Ovary (tissue), 9 donors: ENCODE data around the gene TRAFD1. TPM values are rescaled to one million over a fixed set of nuclear protein-coding genes. Genes with fewer than 3 reads are reported as not detected.

Experiments used
- DNase-seq, 5 donors: peaks; one replicate each; pipeline ENCODE4 v3.0.0-alpha.2; 2019 to 2020
- H3K27ac ChIP-seq, 2 donors: fragments of 200-600 bp; one replicate each; pipeline versions ENCODE4 v1.5.1 to v1.8.0; 2019 to 2022
- H3K27me3 ChIP-seq: fragments of 200-600 bp; one replicate; pipeline ENCODE4 v1.8.0; 2022
- H3K36me3 ChIP-seq: fragments of 200-600 bp; sonication (generic); one replicate; pipeline ENCODE4 v1.5.1; 2019
- H3K4me1 ChIP-seq: one replicate; pipeline ENCODE4 v1.8.1; 2013; ENCODE audit warnings: mild to moderate bottlenecking, moderate library complexity; ENCODE audit not compliant: insufficient read depth
- H3K4me3 ChIP-seq: fragments of 200-600 bp; sonication (generic); one replicate; pipeline ENCODE4 v1.5.1; 2017
- H3K9me3 ChIP-seq, 2 donors: fragments of 200-600 bp in 1 of 2; sonication (generic) in 1 of 2; one replicate each; pipeline versions ENCODE4 v1.5.1 to v1.8.1; 2013 to 2019; ENCODE audit warnings: mild to moderate bottlenecking in 1 of 2, moderate library complexity in 1 of 2
- EP300 ChIP-seq: sonication (generic); formaldehyde crosslinking; IDR thresholded peaks from one replicate; pipeline ENCODE4 v1.6.1; 2017; ENCODE audit warnings: antibody characterized with exemption
- POLR2A ChIP-seq: fragments of 450-650 bp; IDR thresholded peaks from one replicate; pipeline ENCODE4 v1.6.1; 2017; ENCODE audit warnings: antibody characterized with exemption, mild to moderate bottlenecking, moderate library complexity
- WGBS, 3 donors: extraction: QIAGEN DNeasy Blood & Tissue Kit in 1 of 3; methylation state at CpG; one replicate each; pipeline versions ENCODE4 v1.1.5 to v1.1.7; 2013 to 2017; 5-methylcytosine and 5-hydroxymethylcytosine counted together
- intact Hi-C, 4 donors: fragments of 100-400 bp; cut with DNase I; formaldehyde crosslinking; loops; one replicate each; pipeline versions ENCODE4 v1.11.0 to v1.15.1; 2022 to 2023
- polyA plus RNA-seq, 2 donors: library from polyadenylated mRNA; stranded (reverse); fragments of 200-250 nt in 1 of 2; fragments of 350-450 nt in 1 of 2; fragmentation: Illumina TruSeq in 1 of 2; extraction: RNeasy Lipid Tissue Mini Kit (QIAGEN cat#74804) in 1 of 2; gene quantifications; one replicate each; pipeline ENCODE4 v1.2.3, GENCODE V29; 2013 to 2014
- total RNA-seq, 7 donors: library from RNA; depleted of rRNA in 2 of 7; stranded (reverse); fragments of >200 nt in 2 of 7; fragmentation: NEBNext Ultra II Directional in 3 of 7; extraction: Animal tissue kit (Norgen Biotek cat#: 25700) in 3 of 7; gene quantifications; one replicate each; pipeline versions ENCODE4 v1.1.0 to v1.2.4, GENCODE V29; 2016 to 2023
- TF ChIP-seq, protein P1 (sequence below), 3 donors: fragments of 450-650 bp in 2 of 3; fragments of 200-600 bp in 1 of 3; IDR thresholded peaks; one replicate each; pipeline versions ENCODE4 v1.5.1 to v1.8.0; 2016 to 2022; ENCODE audit warnings: antibody characterized with exemption in 3 of 3, mild to moderate bottlenecking in 1 of 3
- donor health status: DM: no; HTN: no; CAD: no; lungs with moderate emphysema.
- donor health status: DM: no; HTN: no; CAD: no.
- donor health status: Bipolar disorder and iron deficiency.
- donor health status: DM: yes; HTN: yes; CAD: no.
- donor health status: DM: no; HTN: no; CAD: no.
- donor health status: DM: yes; HTN: yes; CAD: no.

The TRAFD1 gene
- total and polyA plus RNA-seq, 9 donors: 13.9 to 49.6 (median 25.5) TPM

DNA sequence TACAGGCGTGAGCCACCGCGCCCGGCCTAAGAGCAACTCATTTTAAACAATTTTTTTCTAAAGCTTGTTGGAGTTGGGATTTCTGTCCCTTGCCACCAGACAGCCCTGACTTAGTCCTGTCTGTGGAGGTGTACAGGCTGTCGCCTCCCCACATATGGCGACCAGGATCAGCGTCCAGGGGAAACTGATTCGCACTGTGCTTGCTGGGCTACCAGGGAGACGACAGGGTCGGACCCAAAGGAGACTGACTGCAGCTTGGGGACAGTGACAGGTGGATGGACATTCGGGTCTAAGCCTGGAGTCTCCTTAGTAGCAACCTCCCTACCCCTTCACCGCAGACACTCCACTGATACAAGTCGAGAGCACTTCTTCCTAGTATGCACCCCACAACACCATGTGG, 40.3 kb downstream of the TRAFD1 start:
- WGBS, 3 donors: 96 to 99% (median 98%) methylated on average over 13 of the region's 13 CpGs
- Histone ChIP-seq H3K4me3 (no peak overlapping the region), H3K4me1 (no peaks in the 10 kb centered on the region), H3K36me3 (no peaks in the 10 kb centered on the region), H3K9me3 (no peaks in the 10 kb centered on the region), H3K27me3 (no peaks in the 10 kb centered on the region), H3K27ac (no peak overlapping the region)
- DNase-seq: no peak
- intact Hi-C loops: loop anchor here in 1 of 4 donors (10.0 kb wide), 1 partner anchor 221 kb away; no protein-coding TSS in a partner anchor
- TF ChIP-seq, protein P1, sequence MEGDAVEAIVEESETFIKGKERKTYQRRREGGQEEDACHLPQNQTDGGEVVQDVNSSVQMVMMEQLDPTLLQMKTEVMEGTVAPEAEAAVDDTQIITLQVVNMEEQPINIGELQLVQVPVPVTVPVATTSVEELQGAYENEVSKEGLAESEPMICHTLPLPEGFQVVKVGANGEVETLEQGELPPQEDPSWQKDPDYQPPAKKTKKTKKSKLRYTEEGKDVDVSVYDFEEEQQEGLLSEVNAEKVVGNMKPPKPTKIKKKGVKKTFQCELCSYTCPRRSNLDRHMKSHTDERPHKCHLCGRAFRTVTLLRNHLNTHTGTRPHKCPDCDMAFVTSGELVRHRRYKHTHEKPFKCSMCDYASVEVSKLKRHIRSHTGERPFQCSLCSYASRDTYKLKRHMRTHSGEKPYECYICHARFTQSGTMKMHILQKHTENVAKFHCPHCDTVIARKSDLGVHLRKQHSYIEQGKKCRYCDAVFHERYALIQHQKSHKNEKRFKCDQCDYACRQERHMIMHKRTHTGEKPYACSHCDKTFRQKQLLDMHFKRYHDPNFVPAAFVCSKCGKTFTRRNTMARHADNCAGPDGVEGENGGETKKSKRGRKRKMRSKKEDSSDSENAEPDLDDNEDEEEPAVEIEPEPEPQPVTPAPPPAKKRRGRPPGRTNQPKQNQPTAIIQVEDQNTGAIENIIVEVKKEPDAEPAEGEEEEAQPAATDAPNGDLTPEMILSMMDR (IDR thresholded peaks at IDR 0.05): no peak
- TF ChIP-seq EP300 (no peak), POLR2A (no peak)

DNA sequence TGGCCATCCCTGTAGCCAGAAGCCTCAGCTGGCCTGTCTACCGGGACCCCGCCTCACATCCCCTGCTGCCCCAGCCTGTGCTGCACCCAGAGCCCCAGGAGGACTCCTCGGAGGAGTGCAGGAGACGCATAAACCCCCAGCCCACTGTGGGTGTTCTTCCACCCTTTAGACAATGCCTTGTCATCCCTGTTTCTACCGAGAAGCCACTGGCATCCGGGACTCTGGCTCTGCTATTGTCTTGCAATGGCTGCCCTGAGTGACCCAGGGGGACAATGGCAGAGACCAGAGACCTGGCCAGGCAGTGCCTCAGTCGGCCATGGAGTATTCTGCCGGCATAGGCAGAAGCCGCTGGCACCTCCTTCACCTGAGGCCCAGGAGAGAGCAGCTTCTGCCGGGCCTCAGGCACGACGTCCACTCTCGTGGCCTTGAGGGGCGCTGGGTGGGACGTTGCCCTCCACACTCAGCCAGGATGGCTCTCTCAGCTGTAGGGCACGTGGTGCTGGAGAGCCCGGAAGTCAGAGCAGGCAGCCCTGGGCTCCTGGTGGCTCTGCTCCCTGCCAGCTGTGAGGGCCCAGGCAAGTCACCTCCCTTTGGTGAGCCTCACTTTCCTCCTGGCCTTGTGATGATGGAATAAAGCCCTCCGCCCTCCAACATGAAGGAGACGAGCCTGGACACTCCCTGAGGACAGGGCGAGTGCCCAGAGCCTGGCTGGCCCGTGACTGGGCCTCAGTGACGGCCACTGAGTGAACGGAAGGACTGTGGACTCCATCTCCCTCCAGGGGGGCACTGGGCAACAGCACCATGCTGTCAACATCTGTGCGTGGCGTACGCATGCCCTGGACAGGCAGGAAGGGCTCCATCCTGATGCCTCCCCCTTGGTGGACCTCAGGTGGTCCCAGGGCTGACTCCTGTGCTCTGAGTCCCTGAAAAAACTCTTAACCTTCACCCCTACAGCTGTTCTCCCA, 41.0 kb downstream of the TRAFD1 start:
- Histone ChIP-seq H3K27ac (no peak overlapping the region), H3K27me3 (no peaks in the 10 kb centered on the region), H3K36me3 (no peaks in the 10 kb centered on the region), H3K9me3 (no peaks in the 10 kb centered on the region), H3K4me1 (no peaks in the 10 kb centered on the region), H3K4me3 (no peak overlapping the region)
- whole genome bisulfite sequencing, 3 donors: 89 to 92% (median 90%) methylated on average over 22 to 26 of the region's 26 CpGs
- DNase-seq: no peak
- intact Hi-C loops: loop anchor here in 1 of 4 donors (10.0 kb wide), 1 partner anchor 222 kb away; no protein-coding TSS in a partner anchor
- TF ChIP-seq, protein P1 (IDR thresholded peaks at IDR 0.05): no peak
- TF ChIP-seq EP300 (no peak), POLR2A (no peak)

DNA sequence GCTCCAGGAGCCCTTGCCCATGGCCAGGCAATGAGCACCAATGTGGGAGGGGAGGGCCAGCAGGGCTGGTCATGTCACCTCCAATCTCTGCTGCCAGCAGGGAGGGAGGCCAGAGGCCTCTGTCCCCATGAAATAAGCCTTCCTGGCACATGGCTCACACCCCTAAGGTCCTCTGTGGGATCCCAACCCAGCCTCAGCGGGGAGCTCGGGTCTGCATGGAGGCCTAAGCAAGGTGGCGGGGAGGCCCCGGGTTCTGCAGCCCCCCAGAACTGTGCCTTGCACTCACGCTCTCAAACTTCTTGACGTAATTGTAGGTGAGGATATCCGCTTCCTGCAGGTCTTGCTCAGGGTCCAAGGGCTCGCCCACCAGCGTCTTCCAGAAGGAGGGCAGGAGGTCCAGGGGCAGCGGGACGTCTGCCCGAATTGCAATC, 41.7 kb downstream of the TRAFD1 start:
- no peak for TF ChIP-seq EP300
- TF ChIP-seq, protein P1 (IDR thresholded peaks at IDR 0.05): no peak
- no peak for TF ChIP-seq POLR2A
- H3K36me3 ChIP-seq: no peaks in the 10 kb centered on the region
- no peak overlapping the region for H3K27ac ChIP-seq
- no peaks in the 10 kb centered on the region for H3K27me3 ChIP-seq
- H3K4me3 ChIP-seq: no peak overlapping the region
- H3K4me1 ChIP-seq: no peaks in the 10 kb centered on the region
- DNase-seq: no peak
- intact Hi-C loops: loop anchor here in 1 of 4 donors (10.0 kb wide), 1 partner anchor 222 kb away; no protein-coding TSS in a partner anchor
- WGBS, 3 donors: 92 to 94% (median 94%) methylated on average over 12 of the region's 12 CpGs
- H3K9me3 ChIP-seq: no peaks in the 10 kb centered on the region

DNA sequence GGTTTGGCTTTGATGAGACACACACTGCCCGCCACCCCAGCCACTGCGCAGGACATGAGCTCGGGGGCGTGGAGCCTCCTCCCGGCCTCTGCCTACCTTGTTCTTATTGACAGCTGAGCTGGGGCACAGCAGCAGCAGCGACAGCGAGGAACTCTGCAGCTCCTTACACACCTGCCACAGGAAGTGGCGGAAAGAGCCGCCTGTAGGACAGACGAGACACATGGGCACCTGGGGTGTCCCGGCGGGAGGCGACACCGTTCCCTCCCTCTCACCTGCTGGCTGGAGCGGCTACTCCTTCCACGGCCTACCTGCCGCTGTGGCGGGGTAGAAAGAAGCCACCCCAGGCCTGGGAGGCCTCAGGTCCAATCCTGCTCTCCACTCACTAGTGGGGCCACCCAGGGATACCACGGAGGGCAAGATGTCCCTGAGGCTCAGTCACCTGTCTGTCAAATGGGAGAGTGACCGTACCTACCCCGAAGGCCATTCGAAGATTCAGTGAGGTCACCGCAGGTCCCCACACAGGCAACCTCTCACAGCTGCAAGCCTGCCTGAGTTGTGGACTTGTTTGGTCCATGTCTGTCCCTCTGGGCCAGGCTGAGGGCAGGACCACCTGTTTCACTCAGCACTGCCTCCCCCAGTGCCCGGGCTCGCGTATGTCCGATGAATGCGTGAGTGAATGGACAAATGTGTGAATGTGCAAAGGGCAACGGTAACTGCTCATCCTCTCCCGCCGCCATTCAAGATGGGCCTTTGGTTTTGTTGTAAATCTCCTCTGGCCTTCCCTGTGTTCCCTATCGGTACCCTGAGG, 42.6 kb downstream of the TRAFD1 start:
- WGBS, 3 donors: 87 to 89% (median 88%) methylated on average over 29 to 32 of the region's 32 CpGs
- Histone ChIP-seq H3K36me3 (no peaks in the 10 kb centered on the region), H3K27me3 (no peaks in the 10 kb centered on the region), H3K4me1 (no peaks in the 10 kb centered on the region), H3K4me3 (no peak overlapping the region), H3K27ac (no peak overlapping the region), H3K9me3 (no peaks in the 10 kb centered on the region)
- intact Hi-C loops: loop anchor here in 1 of 4 donors (10.0 kb wide), 1 partner anchor 223 kb away; no protein-coding TSS in a partner anchor
- no peak for DNase-seq
- TF ChIP-seq POLR2A (no peak), EP300 (no peak)
- TF ChIP-seq, protein P1 (IDR thresholded peaks at IDR 0.05): no peak
